Vagina (tissue), 2 donors: Measurements from ENCODE around the gene GFER.

ENCODE experiments used
- CTCF ChIP-seq, 3 experiments: fragments of 450-650 bp in 2 of 3; fragments of 200-600 bp in 1 of 3; sonication (generic) in 1 of 3; IDR thresholded peaks; one replicate each; pipeline ENCODE4 v1.5.1; 2017 to 2019; ENCODE audit warnings: antibody characterized with exemption in 3 of 3, mild to moderate bottlenecking in 2 of 3, moderate library complexity in 2 of 3
- POLR2AphosphoS5 ChIP-seq, 2 donors: sonication (generic); formaldehyde crosslinking; IDR thresholded peaks; one replicate each; pipeline ENCODE4 v1.9.0; 2017; ENCODE audit warnings: antibody characterized with exemption in 2 of 2, mild to moderate bottlenecking in 2 of 2, low read depth in 1 of 2; ENCODE audit not compliant: insufficient read depth in 1 of 2

- TF ChIP-seq CTCF (IDR thresholded peaks at IDR 0.05) (peak in 2 of 3 experiments; percentile 63 to 65), POLR2AphosphoS5 (IDR thresholded peaks at IDR 0.05; ENCODE audit: insufficient read depth in 1 of 2, low read depth in 1 of 2) (peak in 1 of 2 donors; percentile 85)
Observed at GRCh38 chr16:1959269-1960039, 24.5 kb upstream of the GFER start, which contains the start of gene NDUFB10.
